Inflammatory macrophage treated with lipopolysaccharide for 1 hour (primary cell): Measurements from ENCODE around the gene USH2A.
"Not testable (repeated sequence)": the region's sequence is repeated elsewhere in the genome, so short reads cannot be mapped to it uniquely, and the experiment has no call there.

Source experiments
- DNase-seq, 2 donors: peaks; one replicate each; pipeline ENCODE4 v3.0.0-alpha.2; 2020 to 2022

The USH2A gene

GRCh38 chr1:216186141-216186540 is 237.1 kb downstream of the USH2A start:
- peak in 1 of 2 donors; percentile 4 for DNase-seq

DNA sequence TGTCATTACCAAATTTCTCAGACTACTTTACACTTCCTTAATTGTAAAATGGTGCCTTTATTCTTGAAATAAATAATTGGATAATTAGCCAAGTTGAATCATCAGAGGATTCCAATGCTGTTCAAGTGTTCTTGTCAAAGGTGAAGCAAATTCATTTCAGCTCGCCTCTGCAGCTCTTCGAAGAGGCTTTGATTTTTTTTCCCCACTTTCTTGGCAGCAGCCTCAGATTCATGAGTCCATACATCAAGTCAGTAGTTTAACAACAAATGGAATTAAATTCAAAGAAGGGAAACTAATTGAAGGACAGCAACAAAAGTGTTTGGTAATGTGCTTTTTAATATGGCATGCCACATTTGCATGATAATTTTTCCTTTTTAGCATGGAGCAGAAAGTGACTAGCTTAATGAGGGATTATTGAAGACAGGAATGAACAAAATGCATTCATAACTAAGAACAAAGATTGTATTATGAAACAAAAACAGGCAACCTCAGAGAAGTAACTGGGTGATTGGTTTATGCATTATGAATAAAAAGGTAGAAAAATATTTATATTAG is 239.0 kb downstream of the USH2A start:
- DNase-seq = no peak

- no peak for DNase-seq
These were observed 239.8 kb downstream of the USH2A start for GRCh38 chr1:216183454-216183853.

DNA sequence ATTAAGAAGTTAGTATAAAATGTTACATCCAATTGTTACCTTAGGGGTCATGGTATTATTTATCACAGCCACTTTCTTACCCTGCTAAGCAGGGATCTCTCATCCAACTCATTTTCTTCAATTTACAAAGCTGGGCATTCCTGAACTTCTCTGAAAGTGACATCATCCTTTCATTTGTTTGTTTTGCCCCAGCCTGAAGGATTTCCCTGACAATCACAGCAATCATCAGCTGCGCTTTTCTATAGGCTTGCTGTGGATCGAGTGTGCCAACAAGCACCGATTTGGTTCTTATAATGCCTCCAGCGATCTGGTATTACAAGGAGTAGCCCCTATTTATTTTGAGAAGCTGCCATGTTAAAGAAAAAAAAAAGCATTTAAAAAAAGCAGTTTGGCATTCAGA is 240.2 kb downstream of the USH2A start:
- no peak for DNase-seq

GRCh38 chr1:216181590-216181989 is 241.7 kb downstream of the USH2A start:
- DNase-seq = no peak

DNA sequence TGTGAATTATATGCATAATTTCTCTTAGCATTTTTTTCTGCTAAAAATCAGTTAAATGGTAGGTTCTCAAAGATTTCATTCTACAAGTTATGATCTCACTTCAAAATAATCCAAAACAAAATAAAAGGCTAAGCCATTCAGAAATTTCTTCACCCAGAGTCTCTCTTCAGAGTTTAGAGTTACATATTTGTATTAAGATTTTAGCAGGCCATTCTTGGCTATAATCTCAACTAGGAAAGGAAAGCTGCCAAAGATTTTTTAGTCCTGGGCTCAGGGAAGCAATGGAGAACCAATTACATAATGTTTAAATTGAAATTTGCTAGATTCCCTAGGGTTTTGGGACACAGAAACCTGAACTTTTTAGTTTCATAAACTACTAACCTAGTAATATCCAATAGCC is 245.0 kb downstream of the USH2A start:
- no peak for DNase-seq

DNA sequence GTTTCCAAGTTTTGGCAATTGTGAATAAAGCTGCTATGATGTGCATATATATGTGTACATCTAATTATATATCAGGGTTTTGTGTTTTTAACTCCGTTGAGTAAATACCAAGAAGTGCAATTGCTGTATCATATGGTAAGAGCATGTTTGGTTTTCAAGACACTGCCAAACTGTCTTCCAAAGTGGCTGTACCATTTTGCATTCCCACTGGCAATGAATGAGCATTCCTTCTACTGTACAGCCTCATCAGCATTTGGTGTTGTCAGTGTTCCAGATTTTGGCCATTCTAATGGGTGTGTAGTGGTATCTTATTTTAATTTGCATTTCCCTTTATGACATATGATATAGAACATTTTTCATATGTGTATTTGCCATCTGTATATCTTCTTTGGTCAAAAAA is 246.3 kb downstream of the USH2A start:
- DNase-seq = no peak

DNA sequence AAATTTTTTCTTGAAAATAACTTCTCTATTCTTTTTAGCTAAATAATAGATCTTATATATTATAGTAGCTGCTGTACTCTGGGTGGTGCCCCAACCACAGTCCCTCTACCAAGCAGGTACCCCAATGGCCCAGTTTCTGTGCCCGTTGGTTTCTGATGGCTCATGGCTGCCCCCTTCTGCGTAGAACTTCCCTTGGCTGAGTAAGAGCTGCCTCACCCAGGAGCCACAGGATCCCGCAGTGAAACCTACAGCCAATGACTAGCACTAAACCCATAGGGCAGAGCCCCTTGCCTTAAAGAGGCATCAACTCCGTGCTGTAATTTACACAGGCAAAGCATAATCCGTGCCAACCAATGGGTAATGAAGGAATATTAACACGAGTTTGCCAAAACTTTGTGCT is 247.5 kb downstream of the USH2A start:
- no peak for DNase-seq

DNA sequence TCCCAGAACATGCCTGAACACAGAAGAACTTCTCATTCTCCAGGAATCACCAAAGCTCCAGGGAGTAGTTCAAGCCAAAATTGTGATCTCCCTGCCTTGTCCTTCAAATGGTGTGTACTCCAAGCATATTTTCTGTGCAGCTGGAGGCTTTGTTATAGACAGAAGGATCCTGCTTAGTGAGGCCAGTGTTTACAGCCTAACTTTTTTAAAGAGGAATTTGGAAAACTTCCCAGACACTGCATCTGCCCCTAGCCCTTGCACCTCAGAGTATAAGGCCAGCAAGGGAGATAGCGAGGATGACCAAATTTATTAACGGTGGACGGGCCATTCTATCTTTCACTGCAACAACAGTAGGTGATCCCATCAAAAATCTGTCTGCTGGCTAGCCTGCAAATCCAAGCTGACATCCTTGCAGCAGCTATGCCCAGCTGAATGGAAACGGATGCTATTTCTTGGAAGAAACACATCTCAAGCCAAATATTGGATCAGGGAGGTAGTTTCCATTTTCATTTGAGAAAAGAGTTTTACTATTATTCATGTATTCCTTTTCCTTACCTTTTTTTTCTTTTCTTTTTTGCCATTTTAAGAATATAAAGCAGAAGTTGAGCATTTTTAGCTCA is 249.8 kb downstream of the USH2A start:
- no peak for DNase-seq

DNA sequence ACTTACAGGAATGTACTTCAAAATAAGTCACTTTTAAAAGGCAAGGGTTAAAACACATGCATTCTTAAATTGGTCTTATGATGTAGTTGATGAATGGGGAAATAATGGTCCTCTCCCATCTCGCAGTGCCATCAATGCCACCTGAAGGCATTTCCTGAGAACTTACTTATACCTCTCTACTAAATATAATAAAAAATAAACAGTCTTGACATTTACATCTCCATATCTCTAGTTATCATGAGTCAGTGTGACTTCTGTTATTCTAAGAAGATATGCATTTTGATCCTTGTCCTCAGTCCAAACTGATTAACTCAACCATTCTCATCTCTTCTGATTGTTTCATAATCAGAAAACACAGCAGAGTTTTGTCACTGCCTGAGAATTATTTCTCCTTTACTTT is 253.9 kb downstream of the USH2A start:
- DNase-seq = no peak

GRCh38 chr1:216168546-216168945 is 254.7 kb downstream of the USH2A start:
- no peak for DNase-seq

DNA sequence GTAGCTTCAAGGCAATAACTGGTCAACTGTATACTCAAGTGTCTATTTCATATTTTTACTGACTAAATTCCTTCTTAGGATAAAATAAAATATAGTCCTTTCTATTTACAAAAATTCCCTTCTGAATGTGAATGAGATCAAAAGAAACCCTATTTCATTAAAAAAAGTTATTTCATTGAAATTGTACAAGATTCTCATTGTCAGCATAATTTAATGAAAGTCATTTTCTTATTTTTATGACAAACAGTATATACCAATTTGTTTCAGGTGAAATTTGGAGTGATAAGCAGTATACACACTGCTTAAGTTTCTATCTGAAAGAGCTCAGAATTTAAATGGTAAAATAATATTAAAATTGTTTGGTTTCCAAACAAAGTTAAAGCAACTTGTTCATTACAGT is 269.2 kb downstream of the USH2A start:
- no peak for DNase-seq

GRCh38 chr1:216153130-216153529 is 270.1 kb downstream of the USH2A start:
- no peak for DNase-seq

- not testable (repeated sequence) for DNase-seq
These were observed 277.7 kb downstream of the USH2A start for GRCh38 chr1:216145451-216146018.

DNA sequence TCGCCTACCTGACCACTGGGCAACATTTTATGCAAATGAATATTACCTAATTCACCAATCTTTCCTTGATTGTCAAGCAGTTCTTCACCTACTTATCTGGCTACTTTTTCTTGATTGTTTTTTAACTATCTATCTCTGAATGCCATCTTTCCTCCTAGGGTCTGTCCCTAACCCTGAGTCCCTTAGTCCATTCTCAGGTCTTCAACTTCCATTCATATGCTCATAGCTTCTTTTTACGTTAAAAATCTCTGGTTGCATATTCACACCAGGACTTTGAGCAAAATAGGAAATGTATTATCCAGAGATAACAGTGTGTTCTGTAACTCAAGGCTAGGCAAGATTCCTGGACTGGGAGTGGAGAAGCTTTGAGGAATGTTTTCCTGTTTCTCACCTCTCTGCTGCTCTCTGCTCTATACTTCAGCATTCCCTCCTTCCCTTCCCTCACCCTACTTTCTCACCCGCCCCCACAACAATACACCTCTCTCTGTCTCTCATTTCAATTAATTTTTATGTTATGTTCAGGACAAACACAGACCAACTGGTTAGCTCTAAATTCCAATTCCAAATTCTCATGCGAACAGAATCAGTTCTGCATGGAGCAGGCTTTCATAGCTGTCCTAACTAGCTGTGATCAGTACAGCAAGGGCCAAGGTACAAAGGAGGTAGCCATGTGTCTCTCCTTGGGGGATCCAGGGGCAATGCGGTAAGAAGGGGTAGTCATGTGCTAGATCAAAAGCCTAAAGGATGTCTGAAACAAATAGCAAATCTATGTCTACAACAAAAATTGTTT is 278.4 kb downstream of the USH2A start:
- DNase-seq = no peak

GRCh38 chr1:216142921-216143320 is 280.3 kb downstream of the USH2A start:
- DNase-seq = no peak

DNA sequence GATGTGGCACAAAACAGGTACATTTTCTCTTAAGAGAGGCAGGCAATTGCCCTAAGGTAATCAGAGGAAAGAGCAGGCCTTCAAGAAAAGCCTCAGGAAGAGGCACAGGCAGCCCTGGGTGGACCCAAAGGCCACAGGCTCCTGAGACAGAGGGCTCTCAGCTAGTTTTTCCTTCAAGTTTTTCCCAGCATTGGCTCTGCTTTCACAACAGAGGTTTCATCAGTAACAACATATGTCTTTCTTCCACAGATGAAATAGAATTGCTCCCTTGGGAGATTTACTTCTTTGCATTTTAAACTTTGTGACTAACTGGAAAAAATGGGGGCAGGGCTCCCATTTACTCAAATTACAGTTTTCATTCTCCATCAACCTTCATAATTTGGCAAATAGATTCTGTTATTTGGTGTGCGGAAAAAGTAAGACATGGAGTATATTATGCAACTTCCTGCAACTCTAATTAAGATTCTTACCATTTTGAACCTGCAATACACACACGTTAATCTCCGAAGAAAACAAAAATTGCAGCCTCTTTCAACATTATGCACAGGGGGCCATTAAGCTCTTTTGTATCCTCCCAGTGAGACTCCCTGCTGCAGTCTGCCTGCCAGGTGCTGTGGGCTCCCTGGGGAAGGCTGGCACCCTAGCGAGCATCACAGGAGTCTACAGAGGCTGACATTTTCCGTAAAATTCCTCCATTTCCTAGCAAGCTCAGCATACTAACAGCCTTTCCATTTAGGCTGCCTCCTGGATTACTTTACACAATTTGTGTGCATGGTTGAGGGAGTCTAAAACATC is 282.3 kb downstream of the USH2A start:
- DNase-seq = no peak

- no peak for DNase-seq
These were observed 299.0 kb downstream of the USH2A start for GRCh38 chr1:216124192-216124781.

GRCh38 chr1:216123446-216124191 is 299.6 kb downstream of the USH2A start:
- peak in 1 of 2 donors; percentile 6 for DNase-seq

DNA sequence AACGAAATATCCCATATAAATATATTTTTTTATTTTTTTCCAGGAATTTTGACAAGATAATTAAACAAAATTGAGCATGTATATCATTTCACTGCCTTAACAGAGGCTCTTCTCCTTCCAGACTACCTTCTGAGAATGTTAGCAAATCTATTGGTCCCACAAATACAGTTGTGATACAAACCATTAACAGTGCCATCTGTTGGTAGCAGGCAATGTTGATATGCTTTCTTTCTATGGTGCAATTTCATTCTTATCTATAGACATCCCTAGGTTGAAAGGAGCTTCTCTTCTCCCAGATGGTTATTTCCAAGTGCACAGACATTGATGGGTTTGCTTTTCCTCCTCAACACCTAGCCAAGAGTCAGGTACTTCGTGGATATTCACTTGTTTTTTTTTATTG is 303.6 kb downstream of the USH2A start:
- peak; percentile 15 to 38 for DNase-seq

GRCh38 chr1:216114180-216114579 is 309.1 kb downstream of the USH2A start:
- no peak for DNase-seq

GRCh38 chr1:216113181-216113580 is 310.1 kb downstream of the USH2A start:
- peak; percentile 20 to 42 for DNase-seq
